HG03575 (cell line): ENCODE data around the gene LCNL1.

ENCODE experiments used
- ATAC-seq: cut with Tn5 transposase; IDR thresholded peaks from one replicate; pipeline ENCODE4 v1.9.1; 2021; ENCODE audit not compliant: unreplicated experiment, insufficient number of reproducible peaks, low FRiP score; ENCODE audit errors: extremely low read depth

The LCNL1 gene

GRCh38 chr9:136956604-136957003, 26.2 kb upstream of the LCNL1 start:
- ATAC-seq = no peak

DNA sequence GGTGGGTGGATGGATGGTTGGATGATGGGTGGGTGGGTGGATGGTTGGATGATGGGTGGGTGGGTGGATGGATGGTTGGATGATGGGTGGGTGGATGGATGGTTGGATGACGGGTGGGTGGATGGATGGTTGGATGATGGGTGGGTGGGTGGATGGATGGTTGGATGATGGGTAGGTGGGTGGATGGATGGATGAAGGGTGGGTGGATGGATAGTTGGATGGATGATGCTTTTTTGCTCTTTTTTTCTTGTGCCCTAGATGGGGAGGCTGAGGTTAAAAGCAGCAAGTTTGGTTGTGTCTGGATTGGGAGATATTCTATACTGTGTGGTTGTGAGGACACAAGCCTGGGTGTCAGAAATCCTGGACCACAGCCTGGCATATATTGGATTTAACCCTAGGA, 25.3 kb upstream of the LCNL1 start:
- ATAC-seq = no peak

GRCh38 chr9:136957901-136958300, 24.9 kb upstream of the LCNL1 start:
- no peak for ATAC-seq

DNA sequence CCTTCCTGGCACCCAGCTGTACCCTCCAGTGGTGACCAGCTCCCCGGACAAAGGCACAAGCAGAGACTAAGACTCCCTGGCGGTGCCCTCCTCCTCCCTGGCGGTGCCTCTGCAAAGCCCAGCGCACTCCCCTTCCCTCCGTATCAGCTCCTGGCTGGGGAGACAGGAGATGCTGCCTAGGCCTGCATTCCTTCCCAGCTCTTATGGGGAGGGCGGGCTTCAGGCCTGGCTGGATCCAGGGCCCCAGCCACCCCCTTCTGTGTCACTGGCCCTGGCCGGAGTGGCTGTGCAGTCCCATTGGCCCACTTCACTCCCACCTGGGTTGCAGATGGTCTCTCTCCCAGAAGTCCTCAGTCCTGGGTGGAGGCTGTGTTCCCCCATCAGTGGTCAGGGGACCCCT, 24.3 kb upstream of the LCNL1 start:
- ATAC-seq = no peak

GRCh38 chr9:136958898-136959850, 23.6 kb upstream of the LCNL1 start:
- no peak for ATAC-seq

DNA sequence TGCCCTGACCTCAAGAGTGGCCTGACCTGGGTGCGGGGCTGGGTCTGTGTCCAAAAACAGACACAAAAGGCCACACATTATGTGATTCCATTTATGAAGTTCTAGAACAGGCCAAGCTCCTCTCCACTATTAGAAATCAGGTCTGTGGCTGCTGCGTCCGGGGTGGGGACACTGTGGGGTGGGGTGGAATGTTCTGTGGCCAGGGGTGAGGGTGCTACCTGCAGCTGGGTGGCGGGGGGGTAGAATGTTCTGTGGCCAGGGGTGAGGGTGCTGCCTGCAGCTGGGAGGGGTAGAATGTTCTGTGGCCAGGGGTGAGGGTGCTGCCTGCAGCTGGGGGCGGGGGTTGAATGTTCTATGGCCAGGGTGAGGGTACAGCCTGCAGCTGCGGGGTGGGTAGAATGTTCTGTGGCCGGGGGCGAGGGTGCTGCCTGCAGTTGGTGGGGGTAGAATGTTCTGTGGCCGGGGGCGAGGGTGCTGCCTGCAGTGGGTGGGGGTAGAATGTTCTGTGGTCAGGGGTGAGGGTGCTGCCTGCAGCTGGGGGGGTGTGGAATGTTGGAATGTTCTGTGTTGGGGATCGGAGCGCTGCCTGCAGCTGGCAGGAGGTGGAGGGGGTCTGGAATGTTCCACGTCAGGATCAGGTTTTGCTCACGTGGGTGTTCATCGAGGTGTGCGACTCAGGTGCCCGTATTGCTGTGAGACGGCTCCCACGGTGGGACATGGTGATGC, 22.4 kb upstream of the LCNL1 start:
- ATAC-seq = no peak

DNA sequence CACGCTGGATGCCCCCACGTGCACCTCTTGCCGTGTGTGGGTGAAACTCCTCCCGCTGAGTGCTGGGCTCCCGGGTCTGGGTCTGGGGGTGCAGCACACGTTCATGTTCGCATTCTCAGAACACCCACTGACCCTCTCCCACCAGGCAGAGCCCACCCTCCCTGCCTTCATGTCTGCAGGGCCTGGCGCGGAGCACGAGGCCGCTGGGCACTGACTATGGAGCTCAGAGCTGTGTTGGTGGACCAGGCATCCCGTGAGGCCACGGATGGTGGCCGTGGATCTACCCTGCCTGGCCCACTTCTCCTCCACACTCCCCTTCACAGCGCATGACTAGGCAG, 21.9 kb upstream of the LCNL1 start:
- ATAC-seq = no peak

DNA sequence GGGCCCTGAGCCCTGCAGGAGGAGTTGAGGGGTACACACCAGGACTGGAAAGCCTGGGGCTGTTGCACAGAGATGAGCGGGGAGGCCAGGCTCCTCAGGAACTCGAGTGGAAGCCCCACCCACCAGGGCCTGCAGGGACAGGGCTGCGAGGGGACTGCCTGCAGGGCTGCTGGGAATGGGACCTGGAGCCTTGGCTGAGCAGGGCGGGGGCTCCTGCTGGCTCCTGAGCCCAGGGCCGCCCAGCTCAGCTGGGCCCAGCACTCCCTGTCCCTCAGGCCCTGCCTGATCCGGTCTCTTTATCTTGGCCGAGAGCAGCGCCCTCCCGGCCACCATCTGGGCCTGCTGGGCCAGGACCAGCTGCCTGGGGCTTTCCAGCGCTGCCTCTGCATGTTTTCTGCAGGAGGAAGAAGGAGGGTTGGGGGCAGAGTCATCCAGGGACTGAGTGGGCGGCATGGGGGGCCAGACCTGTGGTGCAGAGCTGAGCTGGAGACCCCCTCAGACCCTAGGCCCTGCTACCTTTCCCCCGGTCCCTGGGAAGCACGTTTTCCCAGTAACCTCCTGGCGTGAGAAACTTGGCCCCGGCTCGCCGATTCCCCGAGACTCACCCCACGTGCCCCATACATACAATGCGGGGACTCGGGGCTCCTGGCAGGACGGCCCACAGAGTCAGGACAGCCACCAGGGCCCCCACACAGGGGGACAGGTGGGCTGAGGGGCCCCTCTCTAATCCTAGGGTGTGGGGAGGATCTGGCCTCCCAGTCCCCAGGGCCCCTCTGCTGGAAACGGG, 21.3 kb upstream of the LCNL1 start:
- ATAC-seq = no peak

DNA sequence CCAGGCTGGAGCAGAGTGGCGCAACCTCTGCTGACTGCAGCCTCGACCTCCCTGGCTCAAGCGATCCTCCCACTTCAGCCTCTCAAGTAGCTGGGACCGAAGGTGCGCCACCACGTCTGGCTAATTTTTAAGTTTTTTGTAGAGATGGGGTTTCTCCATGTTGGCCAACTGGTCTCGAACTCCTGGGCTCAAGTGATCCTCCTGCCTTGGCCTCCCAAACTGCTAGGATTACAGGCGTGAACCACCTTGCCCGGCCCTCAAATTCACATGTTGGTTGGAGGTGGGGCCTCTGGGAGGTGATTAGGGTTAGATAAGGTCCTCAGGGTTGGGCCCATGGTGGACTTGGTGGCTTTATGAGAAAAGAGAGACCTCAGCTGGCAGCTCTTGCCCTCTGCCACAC, 20.6 kb upstream of the LCNL1 start:
- ATAC-seq = no peak

DNA sequence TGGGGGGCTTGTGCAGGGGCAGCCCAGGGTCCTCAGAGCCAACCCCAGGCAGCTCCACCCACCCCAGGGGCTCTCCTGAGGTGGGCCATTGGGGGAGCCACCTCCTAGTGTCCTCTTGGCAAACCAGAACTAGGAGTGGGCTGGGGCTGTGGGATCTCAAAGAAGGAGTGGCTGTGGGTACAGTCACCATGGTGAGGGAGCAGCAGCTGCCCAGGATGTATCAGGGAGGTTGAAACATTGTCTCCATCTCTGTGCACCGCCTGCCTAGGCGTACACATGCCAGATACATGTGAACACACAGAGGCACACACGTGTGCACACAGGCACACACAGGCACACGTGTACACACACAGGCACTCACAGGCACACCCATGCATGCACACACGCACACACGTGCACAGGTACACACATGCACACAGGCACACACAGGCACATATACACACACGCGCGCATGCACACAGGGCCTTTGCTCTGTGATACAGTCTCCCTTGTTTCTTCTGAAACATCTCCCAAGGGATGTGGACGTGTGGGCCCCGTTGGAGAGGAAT, 20.0 kb upstream of the LCNL1 start:
- ATAC-seq = no peak

DNA sequence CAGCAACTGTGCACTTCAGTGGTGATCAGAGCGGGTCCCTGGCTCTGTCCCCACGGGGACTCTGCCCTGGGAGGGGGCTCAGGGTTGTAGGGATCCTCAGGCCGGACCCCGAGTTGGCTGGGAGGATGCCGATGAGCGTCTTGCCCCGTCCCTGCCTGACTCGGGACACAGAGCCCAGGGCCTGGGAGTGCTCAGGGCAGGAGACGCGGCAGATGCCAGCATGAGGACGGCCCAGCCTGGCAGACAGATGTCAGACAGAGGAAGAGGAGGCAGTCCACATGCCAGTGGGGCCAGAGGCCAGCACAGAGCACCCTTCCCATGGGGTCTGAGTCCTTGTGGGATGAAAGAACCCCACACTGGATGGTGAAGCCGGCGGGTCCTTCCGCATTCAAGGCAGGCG, 19.5 kb upstream of the LCNL1 start:
- ATAC-seq = no peak

- no peak for ATAC-seq
Observed at GRCh38 chr9:136963751-136964150, 19.0 kb upstream of the LCNL1 start.

DNA sequence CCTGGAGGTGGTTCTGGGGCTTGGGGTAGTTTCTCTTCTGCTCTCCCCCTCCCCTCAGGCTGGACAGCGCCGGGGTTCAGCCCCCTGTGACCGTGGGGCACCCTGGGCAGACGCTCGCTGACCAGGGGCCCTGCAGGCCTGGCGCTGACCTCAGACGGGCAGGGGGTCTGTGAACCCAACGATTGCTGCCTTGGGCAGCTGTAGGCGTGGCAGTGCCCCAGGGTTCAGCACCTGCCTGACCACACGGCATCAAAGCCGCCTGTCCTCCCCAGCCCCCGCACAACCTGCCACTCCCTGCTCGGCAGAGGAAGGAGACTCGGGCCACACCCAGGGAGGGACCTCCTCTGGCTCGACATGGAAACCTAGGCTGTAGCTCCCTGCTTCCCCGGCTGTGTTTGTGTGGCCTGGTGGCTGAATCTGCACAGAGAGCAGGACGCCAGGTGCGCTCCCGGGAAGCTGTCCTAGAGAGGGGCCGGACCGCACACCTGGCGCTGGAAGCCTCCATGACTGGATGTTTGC, 18.6 kb upstream of the LCNL1 start:
- ATAC-seq = no peak

- ATAC-seq = no peak
Observed at GRCh38 chr9:136964833-136965422, 17.9 kb upstream of the LCNL1 start.

GRCh38 chr9:136965771-136966484, 16.9 kb upstream of the LCNL1 start:
- no peak for ATAC-seq

DNA sequence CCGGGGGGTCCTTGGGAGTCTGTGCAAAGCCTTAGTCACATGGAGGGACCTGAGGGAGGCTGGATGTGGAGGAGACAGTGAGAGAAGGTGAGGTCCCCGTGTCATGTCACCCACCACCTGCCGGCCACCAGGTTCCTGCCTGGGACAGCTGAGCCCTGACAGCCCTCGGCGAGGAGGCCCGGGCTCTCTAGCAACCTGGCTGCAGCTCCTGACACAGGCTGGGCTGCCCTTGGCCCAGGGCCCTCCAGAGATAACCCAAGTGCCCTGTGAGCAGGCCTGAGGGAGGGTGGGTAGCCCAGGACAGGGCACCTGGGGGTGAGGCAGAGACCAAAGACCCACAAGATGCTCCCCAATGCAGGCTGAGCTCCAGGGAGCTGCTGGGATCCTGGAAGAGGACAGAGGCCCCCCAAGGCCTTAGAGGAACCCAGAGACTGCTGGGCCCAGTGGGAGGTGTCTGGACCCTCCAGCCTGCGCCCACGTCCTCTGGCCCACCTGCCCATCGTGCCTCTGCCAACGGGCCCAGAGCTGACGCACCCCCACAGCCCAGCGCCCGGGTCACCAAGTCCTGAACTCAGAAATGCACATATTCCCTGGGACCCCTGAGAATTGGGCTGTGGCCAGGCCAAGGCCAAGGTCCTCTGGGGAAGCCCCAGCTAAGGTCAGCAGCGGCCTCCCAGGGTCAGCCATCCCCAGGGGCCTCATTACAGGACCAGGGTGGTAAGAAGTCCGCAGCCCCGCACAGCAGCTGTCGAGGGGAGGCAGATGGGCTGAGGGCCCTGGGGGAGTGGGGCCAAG, 14.3 kb upstream of the LCNL1 start:
- no peak for ATAC-seq

GRCh38 chr9:136969150-136969549, 13.6 kb upstream of the LCNL1 start:
- no peak for ATAC-seq
